ENCODE results near the gene HDHD3.

DNA sequence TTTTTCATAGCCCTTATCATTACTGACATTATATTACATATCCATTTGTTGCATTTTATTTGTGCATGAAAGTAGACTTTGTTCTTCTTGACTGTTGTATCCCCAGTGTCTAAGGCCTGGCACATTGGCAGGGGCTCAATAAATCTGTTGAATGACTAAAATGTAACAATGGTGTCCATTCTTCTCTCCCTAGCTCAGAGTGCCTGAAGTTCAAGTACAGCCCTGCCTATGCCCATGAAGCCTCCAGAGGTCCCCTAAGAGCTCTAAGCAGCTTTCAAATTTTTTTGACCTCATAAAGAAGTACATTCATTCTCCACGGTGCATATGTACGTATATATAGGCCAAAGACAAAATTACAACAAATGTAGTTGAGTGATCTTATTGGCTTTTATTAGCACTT is 31.6 kb downstream of the HDHD3 start:
- TF ChIP-seq POLR2AphosphoS5 (IDR thresholded peaks at IDR 0.05; ENCODE audit: low read depth, low read length) (no peak), POLR2A (IDR thresholded peaks at IDR 0.05; ENCODE audit: low read depth, low read length) (no peak), TAF1 (IDR thresholded peaks at IDR 0.05; ENCODE audit: low read depth, low read length) (no peak), SPI1 (IDR thresholded peaks at IDR 0.05; ENCODE audit: low read depth, low read length) (no peak), PAX5 (IDR thresholded peaks at IDR 0.05; ENCODE audit: insufficient read depth, low read length, severe bottlenecking) (no peak), POU2F2 (IDR thresholded peaks at IDR 0.05; ENCODE audit: low read depth, low read length) (no peak)

Data from GM12891 (cell line).